ENCODE measurements around the gene PLCH2.
A peak's percentile ranks its signal among the peaks of the same experiment; 100 is the strongest.

Gene PLCH2

DNA sequence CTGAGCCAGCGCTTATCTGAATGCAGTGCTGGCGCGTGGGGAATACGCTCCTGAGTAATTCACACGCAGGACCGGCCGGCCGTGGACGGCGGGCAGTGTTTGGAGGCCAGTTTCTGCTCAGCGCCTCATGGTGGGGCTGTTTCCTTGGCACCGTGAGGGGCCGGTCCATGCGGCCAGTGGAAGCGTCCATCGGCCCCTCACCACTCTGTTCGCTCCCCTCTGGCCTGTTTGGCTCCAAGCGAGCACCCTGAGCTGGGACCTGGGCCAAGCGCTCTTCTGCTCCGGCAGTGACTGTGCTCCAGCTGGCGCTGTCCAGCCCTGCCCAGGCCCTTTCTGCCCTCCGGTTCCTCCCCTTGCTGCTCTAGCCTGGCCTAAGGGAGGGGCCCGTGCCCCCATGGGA is 16.3 kb upstream of the PLCH2 start:
- Histone ChIP-seq H3K4me2 (peak overlapping the region in 8 of 11 experiments; percentile 22 to 71 (median 48); a peak in 15 of 22 replicates), H4K20me1 (peaks cover 0 to 78% (median 10%) of the 10 kb centered on the region in 11 experiments; a peak in 13 of 22 replicates), H3K27ac (no peak overlapping the region), H3K9ac (no peak overlapping the region; a peak in 1 of 22 replicates), H3K9me3 (replicated peaks in 1 of 11) (no peaks in the 10 kb centered on the region), H3K36me3 (no peaks in the 10 kb centered on the region), H3K27me3 (peaks cover 0 to 45% (median 18%) of the 10 kb centered on the region in 11 experiments; a peak in 18 of 22 replicates), H3K4me1 (peaks cover 25 to 81% (median 76%) of the 10 kb centered on the region in 10 experiments), H3K4me3 (no peak overlapping the region)
- no peak for TF ChIP-seq Cebpa-rat (IDR thresholded peaks at IDR 0.05)

DNA sequence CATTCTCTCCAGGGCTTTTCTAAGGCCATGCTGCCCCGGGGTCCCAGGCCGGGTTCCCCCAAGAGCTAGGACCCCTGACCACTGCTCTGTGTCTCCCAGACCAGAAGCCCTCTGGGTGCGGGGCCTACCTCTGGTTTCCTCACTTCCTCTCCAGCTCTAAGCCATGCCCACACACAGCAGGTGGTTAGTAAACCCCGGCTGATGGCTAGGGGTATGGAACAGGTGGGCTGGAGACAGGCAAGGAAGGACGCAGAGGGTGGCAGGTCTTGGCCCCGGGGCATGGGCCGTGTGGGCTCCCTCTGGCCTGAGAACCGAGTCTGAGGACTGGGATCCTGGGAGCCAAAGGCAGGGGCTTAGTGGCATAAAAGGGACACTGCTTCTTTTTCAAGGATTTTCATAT is 15.9 kb upstream of the PLCH2 start:
- Histone ChIP-seq H3K4me3 (no peak overlapping the region), H3K27me3 (peaks cover 0 to 45% (median 23%) of the 10 kb centered on the region in 11 experiments; a peak in 19 of 22 replicates), H4K20me1 (peaks cover 0 to 78% (median 12%) of the 10 kb centered on the region in 11 experiments; a peak in 14 of 22 replicates), H3K27ac (no peak overlapping the region), H3K4me2 (peak overlapping the region in 8 of 11 experiments; percentile 22 to 71 (median 48); a peak in 15 of 22 replicates), H3K36me3 (no peaks in the 10 kb centered on the region), H3K9ac (no peak overlapping the region; a peak in 1 of 22 replicates), H3K9me3 (replicated peaks in 1 of 11) (no peaks in the 10 kb centered on the region), H3K4me1 (peaks cover 25 to 81% (median 76%) of the 10 kb centered on the region in 10 experiments)
- no peak for TF ChIP-seq Cebpa-rat (IDR thresholded peaks at IDR 0.05)

DNA sequence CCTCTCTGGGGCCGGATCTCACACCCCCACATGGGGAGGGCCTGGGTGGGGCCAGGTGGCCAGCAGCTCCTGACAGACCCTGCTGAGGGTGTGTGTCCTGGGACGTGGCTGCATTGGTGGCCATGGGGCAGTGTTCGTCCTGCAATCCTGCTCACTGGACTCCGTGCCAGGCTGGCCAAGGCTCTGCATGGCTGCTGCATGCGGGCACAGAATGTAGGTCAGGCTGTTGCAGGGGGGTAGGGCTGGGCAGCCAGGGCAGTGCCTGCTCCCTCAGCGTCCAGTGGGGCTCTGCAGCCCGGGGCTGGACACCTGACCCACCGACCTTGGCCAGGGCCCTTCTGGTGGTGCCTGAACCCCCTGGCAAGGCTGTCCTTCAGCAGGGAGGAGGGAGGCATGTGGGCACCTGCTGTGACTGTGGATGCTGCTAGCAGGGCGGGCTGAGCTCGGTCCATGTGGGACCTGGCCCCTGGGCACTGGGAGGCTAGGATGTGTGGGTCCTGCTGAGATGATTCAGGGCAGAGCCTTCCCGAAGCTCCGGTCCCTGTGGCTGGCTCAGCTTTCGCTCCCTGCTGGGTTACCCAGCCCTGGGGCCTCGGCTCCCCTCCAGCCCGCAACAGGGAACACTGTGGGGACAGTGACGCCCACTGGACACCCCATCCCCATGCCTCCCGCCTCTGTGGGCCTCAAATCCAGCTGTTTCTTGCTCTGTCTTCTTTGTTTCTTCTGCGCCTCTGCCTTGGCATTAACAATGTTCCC is 14.9 kb upstream of the PLCH2 start:
- H3K27me3 ChIP-seq: peaks cover 7 to 45% (median 32%) of the 10 kb centered on the region in 11 experiments; a peak in 21 of 22 replicates
- H3K4me2 ChIP-seq: peak overlapping the region in 6 of 11 experiments; percentile 42 to 71 (median 55); a peak in 9 of 22 replicates
- H3K9me3 ChIP-seq (replicated peaks in 1 of 11): no peaks in the 10 kb centered on the region
- H3K27ac ChIP-seq: no peak overlapping the region
- no peaks in the 10 kb centered on the region for H3K36me3 ChIP-seq
- peaks cover 17 to 81% (median 76%) of the 10 kb centered on the region in 10 experiments for H3K4me1 ChIP-seq
- H3K4me3 ChIP-seq: no peak overlapping the region
- no peak overlapping the region for H3K9ac ChIP-seq
- TF ChIP-seq Cebpa-rat (IDR thresholded peaks at IDR 0.05): no peak
- peaks cover 0 to 78% (median 15%) of the 10 kb centered on the region in 11 experiments; a peak in 16 of 22 replicates for H4K20me1 ChIP-seq

DNA sequence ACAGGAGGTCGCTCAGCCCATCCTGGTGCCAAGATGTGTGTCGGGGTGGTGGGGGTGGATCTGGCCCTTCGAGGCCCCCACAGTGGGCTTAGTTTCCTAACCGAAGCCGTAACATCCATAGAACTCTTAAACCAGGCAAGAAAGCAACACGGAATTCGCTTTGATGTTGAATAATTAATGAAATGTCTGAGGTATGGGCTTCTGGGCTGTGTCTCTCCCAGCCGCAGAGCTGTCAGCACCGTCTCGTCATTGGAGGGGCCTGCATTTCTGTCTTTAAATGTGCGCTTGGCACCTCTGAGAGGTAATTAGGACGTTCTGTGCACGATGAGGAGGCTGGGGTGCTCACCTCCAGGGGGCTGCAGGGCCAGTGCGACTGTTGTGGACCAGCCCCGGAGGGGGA is 13.3 kb upstream of the PLCH2 start:
- Histone ChIP-seq H3K4me1 (peaks cover under 1 to 81% (median 72%) of the 10 kb centered on the region in 10 experiments; a peak in 19 of 20 replicates), H4K20me1 (peaks cover 0 to 75% (median 23%) of the 10 kb centered on the region in 11 experiments; a peak in 16 of 22 replicates), H3K4me3 (no peak overlapping the region), H3K4me2 (peak overlapping the region in 8 of 11 experiments; percentile 6 to 88 (median 42); a peak in 8 of 22 replicates), H3K36me3 (no peaks in the 10 kb centered on the region), H3K27me3 (peaks cover 13 to 51% (median 41%) of the 10 kb centered on the region in 11 experiments), H3K9ac (no peak overlapping the region), H3K9me3 (replicated peaks in 1 of 11) (no peaks in the 10 kb centered on the region), H3K27ac (no peak overlapping the region)
- TF ChIP-seq Cebpa-rat (IDR thresholded peaks at IDR 0.05): no peak

DNA sequence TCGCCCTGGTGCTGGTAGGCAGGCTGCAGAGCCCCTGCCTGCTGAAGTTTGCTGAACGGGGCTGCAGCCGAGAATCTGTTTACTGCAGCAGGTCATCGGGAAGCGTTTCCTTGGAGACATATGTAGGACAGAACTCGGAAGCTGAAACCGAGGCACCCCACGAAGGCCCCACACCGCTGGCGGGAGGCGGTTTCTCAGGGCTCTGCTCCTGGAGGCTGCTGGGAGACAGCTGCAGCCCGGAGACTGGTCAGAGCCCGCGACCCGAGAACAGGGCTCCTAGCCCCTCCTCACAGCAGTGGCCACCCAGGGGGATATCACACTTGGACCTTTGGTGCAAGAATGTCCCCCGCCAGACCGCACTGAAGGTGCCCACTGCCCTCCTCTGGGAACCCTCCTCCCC is 12.7 kb upstream of the PLCH2 start:
- peaks cover 0 to 74% (median 24%) of the 10 kb centered on the region in 11 experiments; a peak in 16 of 22 replicates for H4K20me1 ChIP-seq
- peaks cover 0 to 80% (median 70%) of the 10 kb centered on the region in 10 experiments; a peak in 19 of 20 replicates for H3K4me1 ChIP-seq
- H3K27ac ChIP-seq: no peak overlapping the region
- TF ChIP-seq Cebpa-rat (IDR thresholded peaks at IDR 0.05): no peak
- peaks cover 13 to 51% (median 41%) of the 10 kb centered on the region in 11 experiments for H3K27me3 ChIP-seq
- no peaks in the 10 kb centered on the region for H3K9me3 ChIP-seq (replicated peaks in 1 of 11)
- no peak overlapping the region for H3K9ac ChIP-seq
- no peak overlapping the region for H3K4me3 ChIP-seq
- H3K4me2 ChIP-seq: peak overlapping the region in 8 of 11 experiments; percentile 6 to 88 (median 42); a peak in 13 of 22 replicates
- no peaks in the 10 kb centered on the region for H3K36me3 ChIP-seq

DNA sequence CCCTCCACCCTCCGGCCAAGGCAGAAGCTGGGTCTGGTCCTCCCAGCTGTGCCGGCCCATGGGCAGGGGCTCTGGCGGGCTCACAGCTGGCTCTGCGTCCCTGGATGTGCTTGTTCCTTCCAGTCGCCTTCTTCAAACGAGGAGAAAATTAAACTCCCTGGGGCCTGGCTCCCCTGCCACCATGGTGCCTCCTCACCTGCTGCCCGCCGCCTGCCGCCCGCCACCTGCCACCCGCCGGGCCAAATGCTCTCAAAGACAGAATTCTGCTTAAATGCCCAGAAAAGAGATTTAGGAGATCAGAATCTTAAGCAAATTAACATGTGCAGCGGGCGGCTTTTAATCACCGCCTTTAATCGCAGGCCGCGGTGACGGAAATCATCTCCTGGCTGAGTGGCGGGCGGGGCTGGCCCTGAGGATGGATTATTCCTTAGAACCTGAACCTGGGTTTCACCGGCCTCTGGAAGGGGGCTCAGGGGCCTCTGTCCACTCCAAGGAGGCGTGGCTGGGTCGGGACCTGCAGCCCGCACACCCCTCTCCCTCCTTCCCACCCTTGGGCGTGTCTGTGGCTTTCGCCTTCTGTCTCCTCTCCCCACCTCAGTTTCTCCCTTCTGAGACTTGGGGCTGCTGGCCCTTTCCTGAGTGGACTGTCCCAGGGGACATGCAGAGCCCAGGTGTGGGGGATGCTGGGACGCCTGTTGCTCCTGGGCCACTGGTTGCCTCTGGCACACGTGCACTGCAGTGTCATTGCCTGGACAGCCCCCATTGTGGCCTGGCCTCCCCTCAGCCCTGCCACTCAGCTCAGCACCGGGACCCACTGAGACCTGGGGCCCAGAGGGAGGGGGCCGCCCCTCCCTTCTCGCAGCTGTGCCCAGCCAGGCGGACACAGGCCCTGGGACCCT is 10.5 kb upstream of the PLCH2 start:
- H3K36me3 ChIP-seq: no peaks in the 10 kb centered on the region
- H3K27me3 ChIP-seq: peaks cover 13 to 57% (median 46%) of the 10 kb centered on the region in 11 experiments
- H3K4me1 ChIP-seq: peaks cover 10 to 83% (median 75%) of the 10 kb centered on the region in 10 experiments
- no peaks in the 10 kb centered on the region for H3K9me3 ChIP-seq (replicated peaks in 1 of 11)
- no peak for TF ChIP-seq Cebpa-rat (IDR thresholded peaks at IDR 0.05)
- no peak overlapping the region for H3K4me3 ChIP-seq
- peak overlapping the region in 10 of 11 experiments; percentile 10 to 88 (median 78); a peak in 20 of 22 replicates for H3K4me2 ChIP-seq
- H4K20me1 ChIP-seq: peaks cover 0 to 80% (median 41%) of the 10 kb centered on the region in 11 experiments; a peak in 17 of 22 replicates
- H3K27ac ChIP-seq: no peak overlapping the region
- H3K9ac ChIP-seq: 0 out of 22 replicates have a peak overlapping the region, but pooled peaks of 1 of the 11 experiments have one; percentile 26

DNA sequence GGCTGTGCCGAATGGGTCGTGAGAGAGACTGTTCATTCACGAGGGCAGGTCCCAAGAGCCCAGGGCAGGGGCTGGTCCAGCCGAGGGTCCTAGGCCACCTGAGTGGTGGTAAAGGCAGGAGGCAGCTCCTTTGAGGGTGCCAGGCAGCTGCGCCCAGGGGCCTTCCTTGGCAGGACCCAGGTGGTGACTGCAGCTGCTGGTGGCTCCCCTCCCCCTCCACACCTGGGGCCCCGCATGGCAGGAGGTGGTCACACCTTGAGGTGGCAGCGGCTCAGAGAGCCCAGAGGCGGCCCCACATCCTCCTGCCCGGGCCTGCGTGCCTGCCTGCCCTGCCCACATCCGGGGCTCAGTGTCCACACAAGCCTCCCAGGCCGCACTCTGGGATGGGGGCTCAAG is 9.8 kb upstream of the PLCH2 start:
- Histone ChIP-seq H3K9ac (no peak overlapping the region), H3K27me3 (peaks cover 13 to 64% (median 48%) of the 10 kb centered on the region in 11 experiments), H3K4me2 (peak overlapping the region in 10 of 11 experiments; percentile 10 to 88 (median 78); a peak in 20 of 22 replicates), H3K4me3 (no peak overlapping the region; a peak in 1 of 20 replicates), H4K20me1 (peaks cover 0 to 82% (median 47%) of the 10 kb centered on the region in 11 experiments; a peak in 17 of 22 replicates), H3K4me1 (peaks cover 16 to 83% (median 75%) of the 10 kb centered on the region in 10 experiments), H3K9me3 (replicated peaks in 1 of 11) (no peaks in the 10 kb centered on the region), H3K27ac (no peak overlapping the region), H3K36me3 (no peaks in the 10 kb centered on the region)
- TF ChIP-seq Cebpa-rat (IDR thresholded peaks at IDR 0.05): no peak

DNA sequence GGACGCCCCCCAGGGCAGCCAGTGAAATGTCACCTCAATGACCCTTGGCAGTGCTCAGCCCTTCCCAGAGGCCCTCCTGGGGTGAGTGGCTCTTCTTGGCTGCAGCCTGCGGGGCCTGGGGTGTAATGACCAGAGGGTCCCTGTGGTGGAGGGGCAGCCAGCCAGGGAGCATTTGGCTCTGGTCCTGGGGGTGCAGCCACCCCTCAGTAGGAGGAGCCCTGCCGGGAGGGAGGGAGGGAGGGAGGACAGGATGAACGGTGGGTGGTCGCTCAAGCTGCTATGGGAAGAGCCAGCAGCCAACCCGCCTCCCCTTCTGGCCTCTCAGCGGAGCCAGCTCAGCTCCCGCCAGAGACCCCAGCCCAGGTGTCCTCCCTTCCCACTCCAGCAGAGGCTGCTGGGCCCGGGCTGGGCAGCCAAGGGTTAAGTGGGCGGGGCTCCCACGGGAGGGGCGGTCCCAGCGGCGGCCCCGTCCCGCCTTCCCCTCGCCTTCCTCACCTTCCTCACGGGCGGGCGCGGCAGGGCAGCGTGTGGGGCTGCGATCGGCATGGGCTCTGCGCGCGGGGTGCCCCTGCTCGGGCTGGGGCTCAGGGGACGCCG is 9.0 kb upstream of the PLCH2 start:
- Histone ChIP-seq H3K9ac (no peak overlapping the region), H3K4me2 (peak overlapping the region in 10 of 11 experiments; percentile 19 to 88 (median 78); a peak in 19 of 22 replicates), H3K27ac (no peak overlapping the region), H3K36me3 (no peaks in the 10 kb centered on the region), H3K9me3 (replicated peaks in 1 of 11) (no peaks in the 10 kb centered on the region), H3K4me1 (peaks cover 24 to 91% (median 82%) of the 10 kb centered on the region in 10 experiments), H3K4me3 (no peak overlapping the region), H3K27me3 (peaks cover 13 to 71% (median 48%) of the 10 kb centered on the region in 11 experiments), H4K20me1 (peaks cover 0 to 89% (median 54%) of the 10 kb centered on the region in 11 experiments; a peak in 17 of 22 replicates)
- no peak for TF ChIP-seq Cebpa-rat (IDR thresholded peaks at IDR 0.05)

All from BLaER1 treated with 17β-estradiol and CSF1 and Interleukin-3, amounts not matched to agents 10 nM and 100 nM (cell line).